AG04449 (cell line): Measurements from ENCODE around the gene KCMF1.

Experiments used
- CTCF ChIA-PET: fragments of 350-600 bp; formaldehyde crosslinking; extraction: SDS; loops from one replicate; lab custom pipeline; 2021; ENCODE audit warnings: antibody characterized with exemption; lab: Yijun Ruan, JAX
- POLR2A ChIA-PET: fragments of 400-600, 350-600 bp; formaldehyde crosslinking; extraction: SDS; loops from one replicate; lab custom pipeline; 2020; ENCODE audit warnings: antibody characterized with exemption, inconsistent platforms; lab: Yijun Ruan, JAX
- DNase-seq: peaks from one replicate; pipeline ENCODE4 v3.0.0-alpha.2; 2010; ENCODE audit warnings: low read depth, low spot score
- H3K4me3 ChIP-seq: 2 replicates; pipeline ENCODE4 v1.5.1; 2011; ENCODE audit warnings: low read depth, mild to moderate bottlenecking, control low read depth, low read length
- CTCF ChIP-seq: IDR thresholded peaks from one replicate; pipeline ENCODE4 v1.5.1; 2011; ENCODE audit warnings: mild to moderate bottlenecking, moderate library complexity, low read length, control low read depth, inconsistent platforms; ENCODE audit not compliant: insufficient read depth; ENCODE audit errors: missing control alignments

The KCMF1 gene

GRCh38 chr2:85011098-85011497 is 40.1 kb downstream of the KCMF1 start:
- ChIA-PET CTCF (interaction anchor here (2.2 to 2.4 kb wide), 2 partner anchors 85 to 289 kb away, joined by 7 to 10 read pairs; no protein-coding TSS in a partner anchor), POLR2A (no interaction called here)
- no peak for DNase-seq
- no peak overlapping the region for H3K4me3 ChIP-seq
- no peak for TF ChIP-seq CTCF

GRCh38 chr2:85011747-85012146 is 40.8 kb downstream of the KCMF1 start:
- TF ChIP-seq CTCF = no peak
- ChIA-PET POLR2A (no interaction called here), CTCF (interaction anchor here (2.2 to 2.4 kb wide), 2 partner anchors 86 to 288 kb away, joined by 7 to 10 read pairs; no protein-coding TSS in a partner anchor)
- no peak for DNase-seq
- H3K4me3 ChIP-seq = no peak overlapping the region

GRCh38 chr2:85012431-85012830 is 41.5 kb downstream of the KCMF1 start:
- DNase-seq = no peak
- no peak for TF ChIP-seq CTCF
- CTCF ChIA-PET = interaction anchor here (0.8 to 2.4 kb wide), 4 partner anchors 9 to 287 kb away, joined by 3 to 10 read pairs (median 4); no protein-coding TSS in a partner anchor
- POLR2A ChIA-PET = no interaction called here
- no peak overlapping the region for H3K4me3 ChIP-seq

GRCh38 chr2:85012855-85013254 is 41.9 kb downstream of the KCMF1 start:
- POLR2A ChIA-PET = interaction anchor here (0.6 kb wide), 1 partner anchor 44 kb away, joined by 3 read pairs; no protein-coding TSS in a partner anchor
- CTCF ChIA-PET = interaction anchor here (0.8 to 1.5 kb wide), 3 partner anchors 9 to 87 kb away, joined by 3 to 5 read pairs (median 3); no protein-coding TSS in a partner anchor
- no peak for TF ChIP-seq CTCF
- no peak for DNase-seq
- no peak overlapping the region for H3K4me3 ChIP-seq

DNA sequence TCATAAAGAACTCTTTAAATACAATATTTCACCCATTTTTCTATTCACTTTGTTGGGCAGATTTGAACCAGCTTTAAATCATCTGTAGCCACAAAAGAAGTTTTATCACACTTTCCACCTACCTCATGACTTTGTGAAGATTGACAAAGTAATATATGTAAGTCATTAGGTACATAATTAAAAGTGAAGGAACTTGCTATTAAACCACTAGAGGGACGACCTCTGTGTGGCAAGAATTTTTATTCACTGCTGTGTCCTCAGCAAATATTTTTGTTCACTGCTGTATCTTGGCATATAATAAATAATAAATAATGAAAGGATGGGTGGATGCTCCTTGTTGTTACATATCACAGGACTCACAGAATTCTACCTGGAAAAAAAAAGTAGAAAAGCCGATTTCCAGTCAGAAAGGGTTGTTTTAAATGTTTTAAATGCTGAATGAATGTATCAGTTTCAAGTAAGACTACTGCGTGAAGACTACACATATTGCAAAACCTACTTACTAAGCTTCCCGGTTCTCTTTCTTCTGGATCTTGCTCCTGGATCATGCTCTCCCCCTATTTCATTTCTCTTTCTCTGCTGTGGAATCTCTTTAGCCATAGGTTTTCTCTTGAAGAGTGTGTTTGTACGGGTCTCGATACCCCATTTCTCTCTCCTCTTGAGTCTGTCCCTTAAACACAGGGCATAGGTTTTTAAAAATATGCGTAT is 44.8 kb downstream of the KCMF1 start:
- no peak overlapping the region for H3K4me3 ChIP-seq
- CTCF ChIA-PET = interaction anchor here (0.6 to 2.7 kb wide), 17 partner anchors 10 to 525 kb away, joined by 3 to 18 read pairs (median 4); no protein-coding TSS in a partner anchor
- POLR2A ChIA-PET = interaction anchor here (0.6 kb wide), 1 partner anchor 11 kb away, joined by 3 read pairs; no protein-coding TSS in a partner anchor
- no peak for TF ChIP-seq CTCF
- DNase-seq = no peak

- no peak for DNase-seq
- ChIA-PET CTCF (interaction anchor here (0.6 to 2.7 kb wide), 11 partner anchors 10 to 525 kb away, joined by 3 to 18 read pairs (median 6); no protein-coding TSS in a partner anchor), POLR2A (no interaction called here)
- no peak for TF ChIP-seq CTCF
- no peak overlapping the region for H3K4me3 ChIP-seq
Observed at GRCh38 chr2:85016446-85016845, 45.5 kb downstream of the KCMF1 start.
